ENCODE results near the gene HBB.
"Not testable (repeated sequence)": the region's sequence is repeated elsewhere in the genome, so short reads cannot be mapped to it uniquely, and the experiment has no call there.

Gene HBB

GRCh38 chr11:5226732-5227310, at the start of gene HBB:
Gene HBB (minus strand): TSS chr11:5227071. CDS start chr11:5227021, 50 bp downstream.
- DNase-seq (ENCODE audit: low read depth in 2 of 2): no peak

GRCh38 chr11:5275369-5276110, 48.7 kb upstream of the HBB start:
- DNase-seq (ENCODE audit: low read depth in 2 of 2): no peak

GRCh38 chr11:5274395-5274794, 47.5 kb upstream of the HBB start:
- no peak for DNase-seq (ENCODE audit: low read depth in 2 of 2)

- DNase-seq (ENCODE audit: low read depth in 2 of 2): no peak
Observed at GRCh38 chr11:5272395-5273017, 45.6 kb upstream of the HBB start.

- DNase-seq (ENCODE audit: low read depth in 2 of 2): no peak
Observed at GRCh38 chr11:5269715-5270147, 42.9 kb upstream of the HBB start, which contains the start of gene HBE1. Gene HBE1 (minus strand): TSS chr11:5269945. CDS start chr11:5269890, 55 bp downstream.

GRCh38 chr11:5267033-5267563, 40.2 kb upstream of the HBB start:
- DNase-seq (ENCODE audit: low read depth in 2 of 2): no peak

- DNase-seq (ENCODE audit: low read depth in 2 of 2): no peak
Observed at GRCh38 chr11:5266609-5267008, 39.7 kb upstream of the HBB start.

- DNase-seq (ENCODE audit: low read depth in 2 of 2): no peak
Observed at GRCh38 chr11:5265832-5266231, 39.0 kb upstream of the HBB start.

- DNase-seq (ENCODE audit: low read depth in 2 of 2): no peak
Observed at GRCh38 chr11:5258543-5259262, 31.8 kb upstream of the HBB start.

- DNase-seq (ENCODE audit: low read depth in 2 of 2): no peak
Observed at GRCh38 chr11:5257296-5257695, 30.4 kb upstream of the HBB start.

GRCh38 chr11:5254646-5255413, 28.0 kb upstream of the HBB start, which contains the start of gene HBG2:
Gene HBG2 (minus strand): TSS chr11:5254781. CDS start chr11:5254728, 53 bp downstream.
- not testable (repeated sequence) for DNase-seq (ENCODE audit: low read depth in 2 of 2)

GRCh38 chr11:5254023-5254422, 27.2 kb upstream of the HBB start:
- DNase-seq (ENCODE audit: low read depth in 2 of 2): not testable (repeated sequence)

- not testable (repeated sequence) for DNase-seq (ENCODE audit: low read depth in 2 of 2)
Observed at GRCh38 chr11:5253440-5253839, 26.6 kb upstream of the HBB start.

- no peak for DNase-seq (ENCODE audit: low read depth in 2 of 2)
Observed at GRCh38 chr11:5252919-5253265, 26.0 kb upstream of the HBB start.

GRCh38 chr11:5252192-5252918, 25.5 kb upstream of the HBB start:
- no peak for DNase-seq (ENCODE audit: low read depth in 2 of 2)

- DNase-seq (ENCODE audit: low read depth in 2 of 2): no peak
Observed at GRCh38 chr11:5251746-5252145, 24.9 kb upstream of the HBB start.

- no peak for DNase-seq (ENCODE audit: low read depth in 2 of 2)
Observed at GRCh38 chr11:5250543-5251204, 23.8 kb upstream of the HBB start.

GRCh38 chr11:5249807-5250396, 23.0 kb upstream of the HBB start, which contains the start of gene HBG1:
Gene HBG1 (minus strand): TSS chr11:5249857. CDS start chr11:5249804, 53 bp downstream.
- not testable (repeated sequence) for DNase-seq (ENCODE audit: low read depth in 2 of 2)

GRCh38 chr11:5248498-5248897, 21.6 kb upstream of the HBB start:
- DNase-seq (ENCODE audit: low read depth in 2 of 2): not testable (repeated sequence)

Data from stimulated activated CD8-positive, alpha-beta memory T cell treated with anti-CD3 and anti-CD28 coated beads, Interleukin-7, amount 100 ng/mL, for 4 hours (primary cell).